GM12873 (cell line): ENCODE measurements around the gene NHEJ1.

Experiments used
- TF ChIP-seq, protein P1 (sequence below): IDR thresholded peaks from 2 replicates; pipeline ENCODE4 v1.5.1; 2012; ENCODE audit warnings: low read depth, mild to moderate bottlenecking, moderate library complexity, low read length, control low read depth; ENCODE audit not compliant: insufficient read depth; ENCODE audit errors: missing control alignments

NHEJ1 gene

DNA sequence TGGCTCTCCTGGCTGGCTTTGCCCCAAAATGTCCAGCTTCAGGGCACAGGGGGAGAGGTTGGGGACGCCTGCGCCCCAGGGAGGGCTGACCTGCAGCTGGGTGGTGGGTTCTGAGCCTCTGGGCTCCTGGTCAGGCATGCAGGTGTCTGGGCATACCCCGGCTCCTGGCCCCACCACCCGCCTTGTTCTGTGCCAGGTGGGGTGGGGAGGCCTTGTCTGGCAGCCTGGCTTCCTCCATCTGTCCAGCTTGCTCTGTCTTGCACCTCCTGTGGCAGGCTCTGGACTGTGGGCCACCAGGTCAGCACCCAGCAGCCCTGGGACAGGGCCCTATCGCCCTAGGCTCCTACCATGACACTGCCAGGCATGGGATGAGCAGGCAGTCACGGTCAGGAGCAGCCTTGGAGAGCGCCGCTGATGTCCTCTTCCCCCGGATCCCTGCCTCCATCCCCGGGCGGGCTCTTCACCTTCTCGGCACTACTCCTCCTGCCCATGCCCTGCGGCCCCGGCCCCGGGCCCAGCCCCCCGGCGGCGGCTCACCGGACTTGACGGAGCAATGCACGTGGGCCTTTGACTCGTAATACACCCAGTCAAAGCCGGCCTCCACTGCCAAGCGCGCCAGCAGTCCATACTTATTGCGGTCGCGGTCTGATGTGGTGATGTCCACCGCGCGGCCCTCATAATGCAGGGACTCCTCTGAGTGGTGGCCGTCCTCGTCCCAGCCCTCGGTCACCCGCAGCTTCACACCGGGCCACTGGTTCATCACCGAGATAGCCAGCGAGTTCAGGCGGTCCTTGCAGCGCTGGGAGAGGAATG lies 103.5 kb downstream of the NHEJ1 start:
- TF ChIP-seq, protein P1, sequence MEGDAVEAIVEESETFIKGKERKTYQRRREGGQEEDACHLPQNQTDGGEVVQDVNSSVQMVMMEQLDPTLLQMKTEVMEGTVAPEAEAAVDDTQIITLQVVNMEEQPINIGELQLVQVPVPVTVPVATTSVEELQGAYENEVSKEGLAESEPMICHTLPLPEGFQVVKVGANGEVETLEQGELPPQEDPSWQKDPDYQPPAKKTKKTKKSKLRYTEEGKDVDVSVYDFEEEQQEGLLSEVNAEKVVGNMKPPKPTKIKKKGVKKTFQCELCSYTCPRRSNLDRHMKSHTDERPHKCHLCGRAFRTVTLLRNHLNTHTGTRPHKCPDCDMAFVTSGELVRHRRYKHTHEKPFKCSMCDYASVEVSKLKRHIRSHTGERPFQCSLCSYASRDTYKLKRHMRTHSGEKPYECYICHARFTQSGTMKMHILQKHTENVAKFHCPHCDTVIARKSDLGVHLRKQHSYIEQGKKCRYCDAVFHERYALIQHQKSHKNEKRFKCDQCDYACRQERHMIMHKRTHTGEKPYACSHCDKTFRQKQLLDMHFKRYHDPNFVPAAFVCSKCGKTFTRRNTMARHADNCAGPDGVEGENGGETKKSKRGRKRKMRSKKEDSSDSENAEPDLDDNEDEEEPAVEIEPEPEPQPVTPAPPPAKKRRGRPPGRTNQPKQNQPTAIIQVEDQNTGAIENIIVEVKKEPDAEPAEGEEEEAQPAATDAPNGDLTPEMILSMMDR, result no peak

DNA sequence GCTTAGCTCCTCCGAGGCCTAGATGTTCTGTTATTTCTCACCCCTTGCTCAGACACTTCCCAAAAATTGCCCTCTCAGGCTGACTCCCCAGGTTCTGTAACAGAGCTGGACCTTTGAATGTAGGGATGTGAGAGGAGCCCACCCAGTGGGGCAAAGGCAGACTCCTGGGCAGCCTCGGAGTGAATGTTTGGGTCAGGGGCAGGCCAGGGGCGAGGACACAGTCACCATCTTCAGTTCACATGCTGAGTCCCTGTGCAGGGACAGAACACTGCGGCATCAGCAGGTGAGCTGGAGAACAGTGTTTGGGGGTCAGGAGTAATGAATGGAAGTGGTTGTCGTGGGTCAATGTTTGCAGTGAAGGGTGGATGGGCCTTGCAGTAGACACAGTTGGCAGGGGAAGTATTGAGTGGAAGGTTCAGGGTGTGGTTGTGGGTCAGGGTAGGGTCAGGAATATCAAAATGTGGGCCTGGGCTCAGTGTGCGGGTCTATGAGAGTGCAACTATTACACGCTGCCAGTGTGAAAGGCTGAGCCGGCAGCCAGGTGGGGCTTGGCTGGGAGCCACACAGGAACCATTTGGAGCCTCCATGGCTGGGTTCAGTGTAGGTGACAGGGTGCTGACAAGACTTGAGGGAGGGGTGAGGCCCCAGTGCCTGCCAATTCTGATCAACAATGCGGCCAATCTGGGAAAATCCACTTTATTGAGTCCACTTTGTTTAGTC lies 104.3 kb downstream of the NHEJ1 start:
- TF ChIP-seq, protein P1, result no peak

DNA sequence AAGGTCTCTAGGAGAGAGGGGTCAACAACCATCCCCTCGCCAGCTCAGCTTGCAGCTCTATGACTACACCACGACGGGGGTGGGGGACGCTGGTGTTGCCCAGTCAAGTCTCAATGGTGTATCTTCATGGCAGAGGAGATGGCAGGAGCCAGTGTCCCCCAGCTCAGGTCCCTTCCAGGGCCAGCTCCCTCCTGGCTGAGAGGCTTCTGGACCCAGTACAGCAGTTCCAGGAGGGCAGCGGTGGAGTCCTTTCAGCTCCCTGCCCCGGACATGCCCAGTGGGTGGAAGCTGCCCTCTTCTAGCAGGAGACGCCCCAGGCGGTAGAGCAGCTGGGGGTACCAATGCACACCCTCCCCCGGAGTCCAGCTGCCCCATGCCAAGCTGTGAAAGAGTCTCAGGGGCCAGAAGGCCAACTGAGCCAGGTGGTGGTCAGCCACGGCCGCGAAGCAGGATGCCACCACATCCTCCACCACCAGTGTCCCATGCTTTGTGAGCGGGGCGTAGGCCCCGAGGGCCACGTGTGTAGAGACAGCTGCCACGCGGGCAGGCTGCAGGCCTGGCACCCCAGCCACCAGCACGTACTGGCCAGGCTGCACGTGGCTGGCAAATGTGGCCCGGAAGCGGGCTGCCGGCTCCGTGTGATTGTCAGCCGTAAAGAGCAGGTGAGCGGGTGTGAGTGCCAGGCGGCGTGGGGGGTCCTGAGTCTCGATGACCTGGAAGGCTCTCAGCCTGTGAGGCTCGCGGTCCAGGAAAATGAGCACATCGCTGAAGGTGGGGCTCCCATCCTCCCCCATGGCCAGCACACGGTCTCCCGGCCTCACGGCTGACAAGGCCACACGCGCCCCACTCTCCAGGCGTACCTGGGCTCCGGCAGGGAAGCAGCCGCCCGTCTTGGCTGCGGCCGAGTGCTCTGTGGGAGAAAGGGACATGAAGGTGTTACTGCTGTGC lies 105.4 kb downstream of the NHEJ1 start:
- TF ChIP-seq, protein P1, result no peak

DNA sequence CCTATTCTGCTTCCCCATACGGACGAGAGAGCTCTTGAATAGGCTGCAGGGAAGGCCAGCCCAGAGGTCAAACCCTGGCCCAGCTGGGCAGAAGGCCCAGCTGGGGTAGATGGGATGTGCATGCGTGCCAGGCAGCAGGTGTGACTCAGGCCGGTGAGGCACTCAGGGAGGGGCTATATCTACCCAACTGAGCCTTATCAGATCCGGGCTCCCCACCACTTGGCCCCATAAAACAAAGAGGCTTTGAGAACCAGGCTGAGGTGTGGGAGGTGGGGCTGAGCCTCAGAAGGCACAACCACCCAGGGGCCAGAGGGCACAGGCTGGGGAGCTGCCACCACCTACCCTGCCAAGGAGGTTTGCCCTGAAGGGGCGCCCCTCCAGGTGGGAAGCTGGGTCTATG lies 111.3 kb downstream of the NHEJ1 start:
- TF ChIP-seq, protein P1, result no peak

DNA sequence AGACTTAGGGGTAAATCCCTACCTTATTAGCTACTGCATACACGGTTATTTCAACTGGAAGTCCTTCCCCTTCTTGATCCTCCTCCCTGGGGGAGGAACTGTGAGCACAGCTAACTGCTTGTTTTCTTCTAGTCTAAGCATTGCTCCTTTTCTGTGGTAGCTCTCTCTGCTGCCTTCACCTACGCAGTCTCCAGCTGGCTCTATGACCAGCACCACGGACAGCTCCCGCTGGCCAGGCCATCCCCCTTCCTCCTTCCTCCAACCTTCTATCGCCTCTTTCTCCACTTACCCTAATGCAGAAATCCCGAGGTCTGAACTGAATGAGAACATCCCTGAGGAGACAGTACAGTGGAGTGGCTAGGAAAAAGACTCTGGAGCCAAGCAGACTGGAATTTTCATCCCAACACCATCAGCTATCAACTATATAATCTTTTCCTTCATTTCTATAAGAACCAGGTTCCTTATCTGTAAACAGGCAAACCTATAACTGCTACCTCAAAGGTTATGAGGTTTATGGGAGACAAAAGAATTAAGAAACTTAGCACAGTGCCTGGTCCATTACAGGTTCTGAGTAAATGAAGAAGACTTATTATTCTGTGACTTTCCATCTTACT lies 114.6 kb downstream of the NHEJ1 start:
- TF ChIP-seq, protein P1, result no peak

DNA sequence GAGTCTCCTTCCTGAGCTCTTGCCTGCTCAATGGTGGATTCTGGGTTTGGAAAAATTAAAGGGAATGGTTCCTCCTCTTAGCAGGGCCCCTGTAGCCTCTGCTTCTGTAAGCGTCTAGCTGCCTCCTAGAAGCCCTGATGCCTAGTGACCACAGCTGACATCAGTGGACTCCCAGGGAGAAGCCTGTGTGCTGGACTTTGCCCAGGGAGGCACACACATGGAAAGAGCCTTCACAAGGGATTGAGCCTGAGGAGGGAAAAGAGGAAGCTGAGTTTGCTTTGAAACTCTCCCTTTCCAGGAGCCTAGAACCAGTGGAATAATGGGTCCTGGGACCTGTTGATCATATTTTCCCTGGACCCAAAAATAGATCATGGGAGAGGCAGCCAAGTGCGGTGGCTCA lies 117.9 kb downstream of the NHEJ1 start:
- TF ChIP-seq, protein P1, result no peak

DNA sequence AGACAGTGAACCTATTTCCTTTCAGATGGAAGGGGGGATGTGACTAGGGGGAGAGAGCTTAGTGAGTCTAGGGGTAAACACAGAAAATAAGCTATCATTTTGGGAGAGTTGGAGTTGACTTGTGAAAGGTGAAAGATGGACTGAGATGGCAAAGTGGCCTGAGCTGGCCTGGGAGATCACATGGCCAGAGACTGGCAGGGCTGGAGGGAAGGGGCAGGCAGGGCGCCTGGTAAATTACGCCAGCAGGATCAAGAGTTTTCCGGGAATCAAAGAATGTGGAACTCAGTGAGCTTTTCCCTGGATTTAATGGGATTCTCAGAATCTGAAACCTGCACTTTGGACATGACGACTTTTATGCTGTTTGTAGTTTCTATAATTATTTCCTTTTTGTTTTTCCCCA lies 118.5 kb downstream of the NHEJ1 start:
- TF ChIP-seq, protein P1, result no peak
